ENCODE data around the gene OR2D2.
"Not testable (repeated sequence)": the region's sequence is repeated elsewhere in the genome, so short reads cannot be mapped to it uniquely, and the experiment has no call there.

Gene OR2D2

GRCh38 chr11:6855971-6856541 is 36.2 kb downstream of the OR2D2 start:
- no peak for DNase-seq (ENCODE audit: extremely low read depth, low read depth)
- no peak for TF ChIP-seq CTCF (IDR thresholded peaks at IDR 0.05; ENCODE audit: low read depth, low read length)

- DNase-seq (ENCODE audit: extremely low read depth, low read depth) = not testable (repeated sequence)
Observed at GRCh38 chr11:6854801-6855200, 37.5 kb downstream of the OR2D2 start.

- no peak for DNase-seq (ENCODE audit: extremely low read depth, low read depth)
- TF ChIP-seq CTCF (IDR thresholded peaks at IDR 0.05; ENCODE audit: low read depth, low read length) = no peak
Observed at GRCh38 chr11:6850526-6850925, 41.8 kb downstream of the OR2D2 start.

GRCh38 chr11:6845383-6845782 is 46.9 kb downstream of the OR2D2 start, which contains the start of gene OR10A5:
Gene OR10A5 (plus strand): TSS chr11:6845683. CDS start chr11:6845683, 0 bp downstream.
- TF ChIP-seq CTCF (IDR thresholded peaks at IDR 0.05; ENCODE audit: low read depth, low read length) = no peak
- no peak for DNase-seq (ENCODE audit: extremely low read depth, low read depth)

- no peak for DNase-seq (ENCODE audit: extremely low read depth, low read depth)
- no peak for TF ChIP-seq CTCF (IDR thresholded peaks at IDR 0.05; ENCODE audit: low read depth, low read length)
Observed at GRCh38 chr11:6844356-6844755, 47.9 kb downstream of the OR2D2 start.

GRCh38 chr11:6843670-6844069 is 48.6 kb downstream of the OR2D2 start:
- TF ChIP-seq CTCF (IDR thresholded peaks at IDR 0.05; ENCODE audit: low read depth, low read length) = no peak
- DNase-seq (ENCODE audit: extremely low read depth, low read depth) = no peak

GRCh38 chr11:6841694-6842093 is 50.6 kb downstream of the OR2D2 start:
- no peak for TF ChIP-seq CTCF (IDR thresholded peaks at IDR 0.05; ENCODE audit: low read depth, low read length)
- no peak for DNase-seq (ENCODE audit: extremely low read depth, low read depth)

Data from AG09319 (cell line).